Gastroesophageal sphincter (tissue), 3 donors: ENCODE results near the gene POLR3C.

Source experiments
- EP300 ChIP-seq: sonication (generic); formaldehyde crosslinking; IDR thresholded peaks from one replicate; pipeline ENCODE4 v1.6.1; 2017; ENCODE audit warnings: antibody characterized with exemption, mild to moderate bottlenecking
- POLR2A ChIP-seq, 2 donors: fragments of 450-650 bp; IDR thresholded peaks; one replicate each; pipeline ENCODE4 v1.6.1; 2017; ENCODE audit warnings: antibody characterized with exemption in 2 of 2, mild to moderate bottlenecking in 2 of 2, moderate library complexity in 1 of 2
- POLR2AphosphoS5 ChIP-seq: sonication (generic); formaldehyde crosslinking; IDR thresholded peaks from one replicate; pipeline ENCODE4 v1.6.1; 2017; ENCODE audit warnings: antibody characterized with exemption
- TF ChIP-seq, protein P1 (sequence below), 4 experiments: fragments of 200-600 bp in 2 of 4; fragments of 450-650 bp in 2 of 4; sonication (generic) in 1 of 4; IDR thresholded peaks; one replicate each; pipeline ENCODE4 v1.5.1; 2017 to 2019; ENCODE audit warnings: antibody characterized with exemption in 4 of 4, mild to moderate bottlenecking in 2 of 4, moderate library complexity in 2 of 4

DNA sequence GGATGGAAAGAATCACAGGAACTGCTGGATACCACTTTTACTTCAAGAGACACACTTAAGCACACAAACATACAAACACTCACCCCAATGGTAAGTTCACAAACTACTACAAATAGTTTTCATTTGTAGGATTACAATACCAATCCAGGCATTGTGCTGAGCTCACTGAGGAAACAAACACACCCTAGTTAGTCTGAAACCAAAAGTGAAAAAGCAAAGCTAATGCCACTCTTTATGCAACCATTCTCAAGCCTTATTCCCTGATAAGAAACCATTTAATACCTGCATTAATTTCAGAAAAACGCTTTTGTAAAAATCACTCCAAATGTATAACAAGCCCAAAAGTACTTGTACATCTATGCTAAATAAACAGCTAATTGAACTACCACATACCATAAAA is 38.5 kb upstream of the POLR3C start:
- TF ChIP-seq, protein P1, sequence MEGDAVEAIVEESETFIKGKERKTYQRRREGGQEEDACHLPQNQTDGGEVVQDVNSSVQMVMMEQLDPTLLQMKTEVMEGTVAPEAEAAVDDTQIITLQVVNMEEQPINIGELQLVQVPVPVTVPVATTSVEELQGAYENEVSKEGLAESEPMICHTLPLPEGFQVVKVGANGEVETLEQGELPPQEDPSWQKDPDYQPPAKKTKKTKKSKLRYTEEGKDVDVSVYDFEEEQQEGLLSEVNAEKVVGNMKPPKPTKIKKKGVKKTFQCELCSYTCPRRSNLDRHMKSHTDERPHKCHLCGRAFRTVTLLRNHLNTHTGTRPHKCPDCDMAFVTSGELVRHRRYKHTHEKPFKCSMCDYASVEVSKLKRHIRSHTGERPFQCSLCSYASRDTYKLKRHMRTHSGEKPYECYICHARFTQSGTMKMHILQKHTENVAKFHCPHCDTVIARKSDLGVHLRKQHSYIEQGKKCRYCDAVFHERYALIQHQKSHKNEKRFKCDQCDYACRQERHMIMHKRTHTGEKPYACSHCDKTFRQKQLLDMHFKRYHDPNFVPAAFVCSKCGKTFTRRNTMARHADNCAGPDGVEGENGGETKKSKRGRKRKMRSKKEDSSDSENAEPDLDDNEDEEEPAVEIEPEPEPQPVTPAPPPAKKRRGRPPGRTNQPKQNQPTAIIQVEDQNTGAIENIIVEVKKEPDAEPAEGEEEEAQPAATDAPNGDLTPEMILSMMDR (IDR thresholded peaks at IDR 0.05) = no peak
- no peak for TF ChIP-seq POLR2AphosphoS5
- no peak for TF ChIP-seq EP300
- no peak for TF ChIP-seq POLR2A (IDR thresholded peaks at IDR 0.05)
